HG03066 (cell line): ENCODE data around the gene NSUN7.

Source experiments
- ATAC-seq: cut with Tn5 transposase; IDR thresholded peaks from one replicate; pipeline ENCODE4 v1.9.1; 2021; ENCODE audit warnings: low read depth; ENCODE audit not compliant: unreplicated experiment

Gene NSUN7

GRCh38 chr4:40843696-40844095 is 93.9 kb downstream of the NSUN7 start:
- no peak for ATAC-seq

- no peak for ATAC-seq
Measured at GRCh38 chr4:40844261-40844660, 94.5 kb downstream of the NSUN7 start.

- no peak for ATAC-seq
Measured at GRCh38 chr4:40845154-40845835, 95.5 kb downstream of the NSUN7 start.

- no peak for ATAC-seq
Measured at GRCh38 chr4:40846532-40846931, 96.8 kb downstream of the NSUN7 start.

GRCh38 chr4:40848251-40848650 is 98.5 kb downstream of the NSUN7 start:
- ATAC-seq: no peak

GRCh38 chr4:40848940-40849339 is 99.2 kb downstream of the NSUN7 start:
- ATAC-seq: no peak

DNA sequence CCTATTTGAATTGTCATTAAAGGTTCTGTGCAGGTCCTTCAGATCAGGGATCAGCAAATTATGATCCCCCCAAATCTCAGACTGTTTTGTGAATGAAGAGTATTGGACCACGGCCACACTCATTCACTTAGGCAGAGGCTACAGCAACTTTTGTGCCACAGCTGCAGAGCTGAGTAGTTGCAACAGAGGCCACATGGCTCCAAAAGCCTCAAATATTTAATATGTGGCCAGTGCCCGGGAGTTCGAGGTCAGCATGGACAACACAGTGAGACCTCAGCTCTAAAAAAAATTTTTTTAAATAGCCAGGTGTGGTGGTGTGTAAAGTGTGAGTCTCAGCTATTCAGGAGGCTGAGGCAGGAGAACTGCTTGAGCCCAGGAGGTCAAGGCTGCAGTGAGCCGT is 100.7 kb downstream of the NSUN7 start:
- ATAC-seq: no peak

GRCh38 chr4:40856277-40856839 is 106.6 kb downstream of the NSUN7 start:
- no peak for ATAC-seq

DNA sequence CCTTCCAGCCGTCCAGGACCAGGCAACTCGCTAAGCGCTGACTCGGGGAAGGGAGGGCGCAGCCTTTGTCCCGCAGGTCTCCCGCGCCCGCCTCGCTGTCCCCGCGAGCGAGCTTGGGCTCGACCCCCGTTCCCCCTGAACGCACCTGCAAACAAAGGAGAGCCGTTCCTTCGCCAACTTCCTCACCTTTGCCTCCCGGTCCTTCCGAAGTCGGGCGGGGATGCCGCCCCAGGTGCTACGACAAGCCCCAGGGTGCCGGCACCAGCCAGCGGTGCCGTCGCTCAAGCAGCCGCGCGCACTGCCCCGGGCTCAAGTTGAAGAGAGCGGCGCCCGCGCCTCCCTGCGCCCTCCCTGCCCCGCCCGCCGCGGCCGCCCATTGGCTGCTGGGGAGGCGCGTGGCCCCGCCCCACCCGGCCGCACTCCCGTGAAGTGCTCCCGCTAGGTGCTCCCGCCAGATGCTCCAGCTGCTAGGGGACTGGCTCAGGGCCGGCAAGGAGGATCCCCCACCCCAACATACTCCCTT is 107.1 kb downstream of the NSUN7 start:
- ATAC-seq: peak; percentile 81

GRCh38 chr4:40857956-40858355 is 108.2 kb downstream of the NSUN7 start:
- ATAC-seq: no peak

GRCh38 chr4:40858962-40859361 is 109.2 kb downstream of the NSUN7 start:
- ATAC-seq: no peak
